ENCODE measurements around the gene PRR14L.
A peak's percentile ranks its signal among the peaks of the same experiment; 100 is the strongest.
"Not testable (repeated sequence)": the region's sequence is repeated elsewhere in the genome, so short reads cannot be mapped to it uniquely, and the experiment has no call there.

The PRR14L gene

DNA sequence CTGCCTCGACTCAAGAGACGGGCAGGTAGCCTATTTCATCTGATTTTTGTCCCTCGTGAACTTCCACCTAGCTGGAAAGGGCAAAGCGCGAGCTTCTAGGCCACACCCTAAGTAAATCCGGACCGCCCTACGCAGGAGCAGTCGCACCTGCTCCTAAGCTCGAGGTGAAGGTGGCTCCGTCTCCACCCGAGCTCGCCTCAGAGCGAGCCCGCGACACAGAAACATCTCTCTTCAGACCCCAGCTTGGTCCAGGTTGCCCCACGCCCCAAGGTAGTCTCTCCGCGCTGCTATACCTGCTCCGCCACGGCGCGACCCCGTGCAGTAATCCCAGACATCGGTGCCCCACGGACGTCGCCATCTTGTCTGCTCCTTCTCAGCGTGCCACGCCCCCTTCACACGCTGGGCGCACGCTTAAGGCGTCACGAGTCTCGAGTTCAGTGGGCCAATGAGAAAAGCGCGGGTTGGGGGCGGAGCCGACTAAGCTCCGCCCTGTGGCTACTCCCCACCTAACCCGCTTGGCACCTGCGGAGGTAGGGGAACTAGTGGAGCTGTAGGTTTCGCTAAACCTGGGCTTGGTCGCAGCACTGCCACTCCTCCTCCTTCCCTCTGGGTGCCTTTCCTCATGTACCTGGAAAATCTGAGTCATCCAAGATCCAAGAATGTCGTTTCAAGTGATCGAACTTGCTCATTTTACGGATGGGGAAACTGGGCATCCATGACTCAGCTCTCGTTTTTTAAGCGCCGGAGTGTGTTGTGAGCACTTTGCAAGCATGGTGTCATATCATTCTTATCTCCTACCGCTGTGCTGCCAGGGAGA, 87.9 kb downstream of the PRR14L start, which contains the start of gene PISD:
Gene PISD (minus strand): TSS at position 365 of the 817 bp plus-strand sequence. CDS start 7 bp downstream, at position 358.
- DNase-seq (ENCODE audit: low read depth, low spot score) = peak; percentile 85
- H3K27ac ChIP-seq = peak within 1 kb of the TSS; percentile 75; the same call in 1 of the 2 replicates
- no peaks in the 10 kb centered on the region for H3K9me3 ChIP-seq (ENCODE audit: low read depth, low read length)
- H3K36me3 ChIP-seq (ENCODE audit: insufficient read depth, low read length) = no peaks in the 10 kb centered on the region
- no peak for TF ChIP-seq FOXP2 (optimal IDR thresholded peaks at IDR 0.05; ENCODE audit: control extremely low read depth, extremely low read length, insufficient read depth)
- peak; percentile 91 for TF ChIP-seq POLR2AphosphoS5 (IDR thresholded peaks at IDR 0.05; ENCODE audit: borderline replicate concordance, low read depth, low read length)
- H3K9ac ChIP-seq (ENCODE audit: insufficient read length) = peak within 1 kb of the TSS; percentile 84
- H3K4me3 ChIP-seq = peak within 1 kb of the TSS; percentile 91

- not testable (repeated sequence) for H3K36me3 ChIP-seq (ENCODE audit: insufficient read depth, low read length); H3K27ac ChIP-seq; H3K9me3 ChIP-seq (ENCODE audit: low read depth, low read length); DNase-seq (ENCODE audit: low read depth, low spot score)
- H3K4me3 ChIP-seq = peak overlapping the region; percentile 91
- peak overlapping the region; percentile 81 for H3K9ac ChIP-seq (ENCODE audit: insufficient read length)
Measured at GRCh38 chr22:31660860-31661341, 89.0 kb downstream of the PRR14L start.

DNA sequence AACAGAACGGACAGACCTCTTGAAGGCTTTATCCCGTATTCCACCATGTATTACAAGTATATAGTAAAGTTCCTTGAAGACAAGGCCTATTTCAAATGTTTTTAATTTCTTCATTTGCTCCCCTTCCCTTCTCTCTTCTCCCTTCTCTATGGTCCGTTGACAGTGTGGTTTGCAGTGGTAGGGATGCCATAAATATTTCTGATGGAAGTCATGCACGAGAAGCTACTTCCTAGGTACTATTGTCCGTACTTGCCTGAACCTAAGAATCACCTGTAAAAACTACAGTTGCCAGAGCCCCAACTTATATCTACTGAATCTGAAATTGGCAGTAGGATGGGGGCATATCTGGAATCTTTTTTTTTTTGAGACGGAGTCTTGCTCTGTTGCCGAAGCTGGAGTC, 90.7 kb downstream of the PRR14L start:
- Histone ChIP-seq H3K9ac (ENCODE audit: insufficient read length) (no peak overlapping the region), H3K27ac (no peak overlapping the region), H3K9me3 (ENCODE audit: low read depth, low read length) (no peaks in the 10 kb centered on the region), H3K4me3 (no peak overlapping the region), H3K36me3 (ENCODE audit: insufficient read depth, low read length) (no peaks in the 10 kb centered on the region)
- no peak for DNase-seq (ENCODE audit: low read depth, low spot score)
- no peak for TF ChIP-seq POLR2AphosphoS5 (IDR thresholded peaks at IDR 0.05; ENCODE audit: borderline replicate concordance, low read depth, low read length)
- TF ChIP-seq EZH2 (IDR thresholded peaks at IDR 0.05) = no peak
- no peak for TF ChIP-seq FOXP2 (optimal IDR thresholded peaks at IDR 0.05; ENCODE audit: control extremely low read depth, extremely low read length, insufficient read depth)

DNA sequence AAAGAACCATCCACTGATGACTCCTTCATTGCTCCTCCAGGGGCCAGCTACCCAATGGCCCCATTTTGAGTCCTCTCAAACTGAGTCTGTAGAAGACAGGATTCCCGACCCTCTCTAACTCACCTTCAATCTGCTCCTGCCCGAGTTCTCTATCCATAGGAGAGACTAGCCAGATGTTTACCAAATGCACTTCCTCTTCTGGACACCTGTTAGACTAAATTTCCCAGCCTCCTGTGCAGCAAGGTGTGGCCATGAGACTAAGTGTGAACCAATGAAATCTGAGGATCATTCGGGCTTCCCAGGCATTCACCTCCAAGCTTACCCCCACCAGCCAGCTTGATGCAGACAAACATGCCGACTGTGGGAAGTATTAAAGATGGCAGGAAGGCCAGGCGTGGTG, 95.5 kb downstream of the PRR14L start:
- Histone ChIP-seq H3K9me3 (ENCODE audit: low read depth, low read length) (no peaks in the 10 kb centered on the region), H3K36me3 (ENCODE audit: insufficient read depth, low read length) (no peaks in the 10 kb centered on the region), H3K27ac (no peak overlapping the region), H3K9ac (ENCODE audit: insufficient read length) (no peak overlapping the region), H3K4me3 (no peak overlapping the region)
- no peak for DNase-seq (ENCODE audit: low read depth, low spot score)
- no peak for TF ChIP-seq FOXP2 (optimal IDR thresholded peaks at IDR 0.05; ENCODE audit: control extremely low read depth, extremely low read length, insufficient read depth)

DNA sequence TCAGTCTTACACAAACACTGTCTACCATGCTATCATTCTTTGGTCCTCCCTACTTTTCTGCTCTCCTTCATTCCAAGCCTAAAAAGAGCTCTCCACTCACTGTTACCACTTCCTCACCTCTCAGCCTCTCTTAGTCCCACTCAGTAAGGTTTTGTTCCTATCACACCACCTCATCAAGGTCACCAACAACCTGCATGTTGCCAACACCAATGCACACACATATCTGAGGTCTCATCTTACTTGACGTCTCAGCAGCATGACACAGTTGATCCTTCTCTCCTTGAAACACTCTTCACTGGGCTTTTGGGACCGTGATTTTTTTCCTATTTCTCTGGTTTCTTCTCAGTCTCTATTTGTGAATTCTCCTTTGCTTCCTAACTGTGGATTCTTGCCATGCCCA, 96.0 kb downstream of the PRR14L start:
- Histone ChIP-seq H3K36me3 (ENCODE audit: insufficient read depth, low read length) (no peaks in the 10 kb centered on the region), H3K27ac (no peak overlapping the region), H3K9me3 (ENCODE audit: low read depth, low read length) (no peaks in the 10 kb centered on the region), H3K9ac (ENCODE audit: insufficient read length) (no peak overlapping the region), H3K4me3 (no peak overlapping the region)
- no peak for DNase-seq (ENCODE audit: low read depth, low spot score)
- TF ChIP-seq EZH2 (IDR thresholded peaks at IDR 0.05) = no peak
- no peak for TF ChIP-seq FOXP2 (optimal IDR thresholded peaks at IDR 0.05; ENCODE audit: control extremely low read depth, extremely low read length, insufficient read depth)
- no peak for TF ChIP-seq POLR2AphosphoS5 (IDR thresholded peaks at IDR 0.05; ENCODE audit: borderline replicate concordance, low read depth, low read length)

DNA sequence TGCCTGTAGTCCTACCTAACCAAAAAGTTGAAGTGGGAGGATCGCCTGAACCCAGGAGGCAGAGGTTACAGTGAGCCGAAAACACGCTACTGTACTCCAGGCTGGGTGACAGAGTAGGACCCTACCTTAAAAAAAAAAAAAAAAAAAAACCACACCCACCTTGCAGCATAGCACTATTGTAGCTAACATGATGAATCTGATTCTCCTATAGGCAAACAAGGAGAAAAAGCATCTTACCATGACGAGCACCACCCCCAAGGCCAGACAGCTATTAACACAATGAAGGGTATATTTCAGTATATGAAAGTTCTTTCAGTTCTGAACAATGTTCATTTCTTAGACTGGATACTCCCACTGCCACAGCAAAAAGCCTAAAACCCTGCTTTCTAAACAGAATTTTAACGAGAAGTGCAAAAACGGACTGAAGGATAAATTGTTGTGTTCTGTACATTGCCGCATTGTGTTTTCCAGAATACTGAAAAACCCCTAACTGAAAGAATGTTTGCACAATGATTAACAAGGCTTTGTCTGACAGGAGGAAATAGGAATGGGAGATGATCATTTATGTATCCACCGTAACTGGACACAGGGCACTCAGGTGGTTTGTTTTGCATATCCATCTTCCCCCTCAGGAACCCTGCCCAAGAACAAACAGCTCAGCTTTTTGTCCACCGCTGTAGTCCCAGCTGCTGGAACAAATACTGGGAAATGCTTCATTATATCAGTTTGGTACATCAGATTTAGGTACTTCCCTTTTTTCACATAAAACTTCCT, 96.8 kb downstream of the PRR14L start:
- TF ChIP-seq EZH2 (IDR thresholded peaks at IDR 0.05) (no peak), POLR2AphosphoS5 (IDR thresholded peaks at IDR 0.05; ENCODE audit: borderline replicate concordance, low read depth, low read length) (no peak), FOXP2 (optimal IDR thresholded peaks at IDR 0.05; ENCODE audit: control extremely low read depth, extremely low read length, insufficient read depth) (no peak)
- H3K4me3 ChIP-seq = no peak overlapping the region

DNA sequence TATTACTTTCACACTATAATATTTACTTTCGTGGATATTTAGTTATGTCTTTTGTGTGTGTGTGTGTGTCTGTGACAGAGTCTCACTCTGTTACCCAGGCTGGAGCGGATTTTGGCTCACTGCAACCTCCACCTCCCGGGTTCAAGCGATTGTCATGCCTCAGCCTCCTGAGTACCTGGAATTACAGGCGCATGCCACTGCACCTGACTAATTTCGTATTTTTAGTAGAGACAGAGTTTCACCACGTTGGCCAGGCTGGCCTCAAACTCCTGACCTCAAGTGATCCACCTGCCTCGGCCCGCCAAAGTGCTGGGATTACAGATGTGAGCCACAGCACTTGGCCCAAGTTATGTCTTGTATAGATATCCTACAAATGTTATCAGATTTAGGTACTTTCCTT, 97.8 kb downstream of the PRR14L start:
- H3K36me3 ChIP-seq (ENCODE audit: insufficient read depth, low read length) = peaks cover 10% of the 10 kb centered on the region
- H3K9ac ChIP-seq (ENCODE audit: insufficient read length) = no peak overlapping the region
- no peak for TF ChIP-seq EZH2 (IDR thresholded peaks at IDR 0.05)
- TF ChIP-seq FOXP2 (optimal IDR thresholded peaks at IDR 0.05; ENCODE audit: control extremely low read depth, extremely low read length, insufficient read depth) = no peak
- TF ChIP-seq POLR2AphosphoS5 (IDR thresholded peaks at IDR 0.05; ENCODE audit: borderline replicate concordance, low read depth, low read length) = no peak
- H3K27ac ChIP-seq = no peak overlapping the region
- no peaks in the 10 kb centered on the region for H3K9me3 ChIP-seq (ENCODE audit: low read depth, low read length)
- DNase-seq (ENCODE audit: low read depth, low spot score) = no peak
- H3K4me3 ChIP-seq = no peak overlapping the region

More for the DNA sequence above, 96.8 kb downstream of the PRR14L start:
- no peak overlapping the region for H3K27ac ChIP-seq
- no peak for DNase-seq (ENCODE audit: low read depth, low spot score)
- H3K36me3 ChIP-seq (ENCODE audit: insufficient read depth, low read length) = no peaks in the 10 kb centered on the region; the same call in 1 of the 2 replicates
- H3K9ac ChIP-seq (ENCODE audit: insufficient read length) = no peak overlapping the region
- no peaks in the 10 kb centered on the region for H3K9me3 ChIP-seq (ENCODE audit: low read depth, low read length)

DNA sequence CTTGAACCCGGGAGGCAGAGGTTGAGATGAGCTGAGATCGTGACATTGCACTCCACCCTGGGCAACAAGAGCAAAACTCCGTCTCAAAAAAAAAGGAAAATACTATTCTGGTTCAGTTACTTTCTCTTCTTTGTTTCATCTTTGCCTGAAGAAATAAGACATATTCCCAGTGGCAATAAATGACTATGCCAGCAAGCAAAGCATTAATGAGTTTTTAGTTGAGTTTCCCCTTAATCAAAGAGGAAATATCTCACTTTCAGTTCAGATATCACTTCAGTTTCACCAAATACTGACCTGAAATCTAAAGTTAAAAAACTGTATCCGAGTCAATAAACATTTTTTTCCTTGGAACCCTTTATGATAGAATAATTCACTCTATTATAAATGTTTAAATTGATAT, 98.3 kb downstream of the PRR14L start:
- DNase-seq (ENCODE audit: low read depth, low spot score) = no peak
- Histone ChIP-seq H3K9me3 (ENCODE audit: low read depth, low read length) (no peaks in the 10 kb centered on the region), H3K4me3 (no peak overlapping the region), H3K27ac (no peak overlapping the region), H3K9ac (ENCODE audit: insufficient read length) (no peak overlapping the region), H3K36me3 (ENCODE audit: insufficient read depth, low read length) (peaks cover 14% of the 10 kb centered on the region)
- TF ChIP-seq POLR2AphosphoS5 (IDR thresholded peaks at IDR 0.05; ENCODE audit: borderline replicate concordance, low read depth, low read length) = no peak
- TF ChIP-seq FOXP2 (optimal IDR thresholded peaks at IDR 0.05; ENCODE audit: control extremely low read depth, extremely low read length, insufficient read depth) = no peak
- TF ChIP-seq EZH2 (IDR thresholded peaks at IDR 0.05) = no peak

Measured in SK-N-MC (cell line).